CD14-positive monocyte (primary cell): ENCODE results near the gene MAP7. TPM values are rescaled to one million over a fixed set of nuclear protein-coding genes. Genes with fewer than 3 reads are reported as not detected.

Experiments
- DNase-seq, 3 donors: peaks; one replicate each; pipeline ENCODE4 v3.0.0-alpha.2; 2011 to 2022
- H2AFZ ChIP-seq: 2 replicates; pipeline ENCODE4 v1.6.0; 2012; ENCODE audit warnings: mild to moderate bottlenecking, low read depth, low read length, inconsistent platforms; ENCODE audit not compliant: insufficient read depth, poor library complexity, severe bottlenecking
- H3K27ac ChIP-seq, 2 donors: 1 replicate in 1 of 2; 2 replicates in 1 of 2; pipeline ENCODE4 v1.5.1; 2012 to 2013; ENCODE audit warnings: low read length in 2 of 2, control low read depth in 1 of 2, inconsistent platforms in 1 of 2, low read depth in 1 of 2, mild to moderate bottlenecking in 1 of 2
- H3K27me3 ChIP-seq, 2 donors: one replicate each; pipeline versions ENCODE4 v1.6.0 to v1.6.1; 2011 to 2013; ENCODE audit warnings: low read length in 2 of 2; ENCODE audit not compliant: control insufficient read depth in 2 of 2, insufficient read depth in 2 of 2
- H3K36me3 ChIP-seq, 2 donors: replicated peaks in 1 of 2; 1 replicate in 1 of 2; 2 replicates in 1 of 2; pipeline versions ENCODE4 v1.5.1 to v1.6.1; 2012 to 2013; ENCODE audit warnings: low read length in 2 of 2, control low read depth in 1 of 2, inconsistent platforms in 1 of 2, mild to moderate bottlenecking in 1 of 2; ENCODE audit not compliant: insufficient read depth in 2 of 2, control insufficient read depth in 1 of 2
- H3K4me1 ChIP-seq, 2 donors: 1 replicate in 1 of 2; 2 replicates in 1 of 2; pipeline versions ENCODE4 v1.5.1 to v1.6.1; 2012 to 2013; ENCODE audit warnings: low read length in 2 of 2, control low read depth in 1 of 2, inconsistent platforms in 1 of 2, mild to moderate bottlenecking in 1 of 2, moderate library complexity in 1 of 2; ENCODE audit not compliant: insufficient read depth in 2 of 2, control insufficient read depth in 1 of 2
- H3K4me2 ChIP-seq: replicated peaks from 2 replicates; pipeline ENCODE3; 2012; ENCODE audit warnings: low read length, moderate library complexity, mild to moderate bottlenecking; ENCODE audit not compliant: poor library complexity, severe bottlenecking; ENCODE audit errors: extremely low read depth
- H3K4me3 ChIP-seq, 3 experiments: fragments of 200-600 bp in 1 of 3; sonication (generic) in 1 of 3; replicated peaks in 1 of 3; 1 replicate in 2 of 3; 2 replicates in 1 of 3; pipeline ENCODE4 v1.5.1; 2011 to 2013; ENCODE audit warnings: low read length in 3 of 3, mild to moderate bottlenecking in 3 of 3, control low read depth in 2 of 3, low read depth in 2 of 3, inconsistent platforms in 1 of 3, moderate library complexity in 1 of 3
- H3K79me2 ChIP-seq: 2 replicates; pipeline ENCODE4 v1.6.0; 2012; ENCODE audit warnings: mild to moderate bottlenecking, control low read depth, inconsistent platforms, low read length, moderate library complexity; ENCODE audit not compliant: insufficient read depth
- H3K9ac ChIP-seq: 2 replicates; pipeline ENCODE4 v1.6.0; 2017; ENCODE audit warnings: low read length, mild to moderate bottlenecking; ENCODE audit not compliant: insufficient read depth, poor library complexity, severe bottlenecking
- H3K9me3 ChIP-seq, 2 donors: replicated peaks in 1 of 2; 1 replicate in 1 of 2; 2 replicates in 1 of 2; pipeline versions ENCODE4 v1.5.1 to v1.6.1; 2012 to 2013; ENCODE audit warnings: low read length in 2 of 2, control low read depth in 1 of 2; ENCODE audit not compliant: control insufficient read depth in 1 of 2, insufficient read depth in 1 of 2
- H4K20me1 ChIP-seq: 2 replicates; pipeline ENCODE4 v1.6.0; 2012; ENCODE audit warnings: mild to moderate bottlenecking, low read length, control low read depth, moderate library complexity; ENCODE audit not compliant: insufficient read depth
- H3K27ac Mint-ChIP-seq, 7 donors: one replicate each; pipeline ENCODE4 v1.8.0; 2020; ENCODE audit warnings: mild to moderate bottlenecking in 7 of 7, mixed read lengths in 7 of 7, moderate library complexity in 6 of 7, inconsistent platforms in 2 of 7
- H3K27me3 Mint-ChIP-seq, 3 donors: one replicate each; pipeline ENCODE4 v1.8.0; 2021 to 2022; ENCODE audit warnings: low read depth in 3 of 3, mild to moderate bottlenecking in 3 of 3, mixed read lengths in 3 of 3, moderate library complexity in 3 of 3, inconsistent platforms in 1 of 3
- H3K36me3 Mint-ChIP-seq, 2 donors: one replicate each; pipeline ENCODE4 v1.8.0; 2020; ENCODE audit warnings: mixed read lengths in 2 of 2, inconsistent platforms in 1 of 2, mild to moderate bottlenecking in 1 of 2
- H3K4me1 Mint-ChIP-seq: one replicate; pipeline ENCODE4 v1.8.0; 2020; ENCODE audit warnings: mild to moderate bottlenecking, mixed read lengths
- H3K4me3 Mint-ChIP-seq, 2 donors: one replicate each; pipeline ENCODE4 v1.8.0; 2020; ENCODE audit warnings: mild to moderate bottlenecking in 2 of 2, mixed read lengths in 2 of 2, moderate library complexity in 1 of 2
- H3K9me3 Mint-ChIP-seq, 7 donors: one replicate each; pipeline ENCODE4 v1.8.0; 2020 to 2022; ENCODE audit warnings: mixed read lengths in 7 of 7, mild to moderate bottlenecking in 6 of 7, moderate library complexity in 6 of 7, inconsistent platforms in 2 of 7
- WGBS: methylation state at CpG from one replicate; pipeline ENCODE4 v1.1.5; 2013; ENCODE audit warnings: missing lambda C conversion rate; ENCODE audit not compliant: insufficient coverage; 5-methylcytosine and 5-hydroxymethylcytosine counted together
- intact Hi-C, 2 donors: fragments of 100-400 bp; cut with micrococcal nuclease; formaldehyde crosslinking; loops; one replicate each; pipeline versions ENCODE4 v1.15.0 to v1.15.1; 2023
- polyA plus RNA-seq, 3 donors: library from polyadenylated mRNA; depleted of rRNA in 1 of 3; unstranded in 2 of 3; stranded (reverse) in 1 of 3; fragments of 300-500 nt in 2 of 3; fragments of >200 nt in 1 of 3; fragmentation: Illumina TruSeq in 2 of 3; gene quantifications; 1 replicate in 2 of 3; 2 replicates in 1 of 3; pipeline ENCODE4 v1.2.3, GENCODE V29; 2012 to 2021
- TF ChIP-seq, protein P1 (sequence below): fragments of 200-600 bp; IDR thresholded peaks from one replicate; pipeline ENCODE4 v1.8.0; 2022; ENCODE audit warnings: antibody characterized with exemption, mild to moderate bottlenecking

MAP7 gene
- polyA plus RNA-seq, 3 donors: 0.67 to 1.6 (median 1.2) TPM

DNA sequence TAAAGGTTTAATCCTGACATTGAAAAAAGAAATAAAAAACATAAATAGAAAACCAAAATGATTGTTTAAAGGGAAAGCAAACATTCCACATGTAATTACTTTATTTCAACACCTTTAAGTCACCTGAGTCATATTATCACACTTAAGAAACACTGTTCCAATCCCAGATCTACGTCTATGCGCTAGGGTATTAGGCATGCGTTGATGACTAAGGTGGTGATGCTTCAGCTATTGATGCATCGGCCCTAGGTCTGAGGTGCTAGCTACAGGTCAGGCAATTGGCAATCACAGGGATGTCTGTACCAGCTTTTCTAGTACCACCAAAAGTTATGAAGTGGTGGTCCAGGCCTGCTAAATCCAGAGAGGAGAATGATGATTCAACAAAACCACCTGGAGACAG, 162.9 kb downstream of the MAP7 start:
- Histone ChIP-seq H3K36me3 (no peaks in the 10 kb centered on the region), H3K27ac (no peak overlapping the region), H3K4me2 (no peak overlapping the region), H3K79me2 (no peaks in the 10 kb centered on the region), H4K20me1 (no peaks in the 10 kb centered on the region), H3K9me3 (no peaks in the 10 kb centered on the region), H3K9ac (no peak overlapping the region), H3K27me3 (no peaks in the 10 kb centered on the region), H3K4me1 (no peaks in the 10 kb centered on the region), H2AFZ (no peak overlapping the region), H3K4me3 (no peak overlapping the region)
- Mint-ChIP-seq H3K36me3 (no peaks in the 10 kb centered on the region), H3K27ac (no peak overlapping the region), H3K27me3 (no peaks in the 10 kb centered on the region), H3K9me3 (no peaks in the 10 kb centered on the region), H3K4me3 (no peak overlapping the region), H3K4me1 (peaks cover 4% of the 10 kb centered on the region)
- DNase-seq: no peak
- TF ChIP-seq, protein P1, sequence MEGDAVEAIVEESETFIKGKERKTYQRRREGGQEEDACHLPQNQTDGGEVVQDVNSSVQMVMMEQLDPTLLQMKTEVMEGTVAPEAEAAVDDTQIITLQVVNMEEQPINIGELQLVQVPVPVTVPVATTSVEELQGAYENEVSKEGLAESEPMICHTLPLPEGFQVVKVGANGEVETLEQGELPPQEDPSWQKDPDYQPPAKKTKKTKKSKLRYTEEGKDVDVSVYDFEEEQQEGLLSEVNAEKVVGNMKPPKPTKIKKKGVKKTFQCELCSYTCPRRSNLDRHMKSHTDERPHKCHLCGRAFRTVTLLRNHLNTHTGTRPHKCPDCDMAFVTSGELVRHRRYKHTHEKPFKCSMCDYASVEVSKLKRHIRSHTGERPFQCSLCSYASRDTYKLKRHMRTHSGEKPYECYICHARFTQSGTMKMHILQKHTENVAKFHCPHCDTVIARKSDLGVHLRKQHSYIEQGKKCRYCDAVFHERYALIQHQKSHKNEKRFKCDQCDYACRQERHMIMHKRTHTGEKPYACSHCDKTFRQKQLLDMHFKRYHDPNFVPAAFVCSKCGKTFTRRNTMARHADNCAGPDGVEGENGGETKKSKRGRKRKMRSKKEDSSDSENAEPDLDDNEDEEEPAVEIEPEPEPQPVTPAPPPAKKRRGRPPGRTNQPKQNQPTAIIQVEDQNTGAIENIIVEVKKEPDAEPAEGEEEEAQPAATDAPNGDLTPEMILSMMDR: no peak
- intact Hi-C loops: no loop called here
- WGBS: no CpG with 5 or more reads among the region's 4 CpGs

DNA sequence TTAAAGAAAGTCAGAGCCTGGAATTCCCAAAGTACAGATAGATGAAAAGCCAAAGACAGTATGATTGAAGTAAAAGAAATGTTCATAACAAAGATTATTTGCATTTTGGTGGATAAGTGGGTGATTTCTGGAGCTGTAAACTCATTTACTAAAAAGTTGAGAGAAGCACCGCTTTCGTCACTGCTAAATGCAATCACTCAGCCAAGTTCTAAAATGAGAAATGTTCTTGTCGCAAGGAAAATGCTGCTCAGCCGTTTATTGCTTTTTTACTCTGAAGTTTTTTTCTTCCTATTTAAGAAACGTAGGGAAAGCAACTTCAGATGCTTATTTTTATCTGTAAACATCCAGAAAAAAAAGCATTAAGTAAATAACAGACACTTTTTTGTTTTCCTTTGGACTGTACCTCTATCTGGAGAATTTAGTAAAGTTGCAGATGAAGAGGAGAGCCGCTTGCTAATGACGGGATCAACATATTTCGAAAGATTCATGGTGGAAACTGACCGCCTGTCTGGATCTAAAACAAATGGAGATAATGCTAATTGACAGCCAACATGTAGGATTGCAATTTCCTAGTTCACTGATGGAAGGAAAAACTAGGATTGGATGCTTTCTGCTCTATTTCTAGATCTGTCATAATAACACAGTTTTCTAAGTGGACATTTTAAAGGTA, 166.8 kb downstream of the MAP7 start:
- Histone ChIP-seq H2AFZ (no peak overlapping the region), H3K4me3 (no peak overlapping the region), H4K20me1 (no peaks in the 10 kb centered on the region), H3K9me3 (no peaks in the 10 kb centered on the region), H3K9ac (no peak overlapping the region), H3K79me2 (no peaks in the 10 kb centered on the region), H3K27me3 (no peaks in the 10 kb centered on the region), H3K4me1 (no peaks in the 10 kb centered on the region), H3K36me3 (no peaks in the 10 kb centered on the region), H3K4me2 (no peak overlapping the region), H3K27ac (no peak overlapping the region)
- WGBS: no CpG with 5 or more reads among the region's 9 CpGs
- DNase-seq: no peak
- Mint-ChIP-seq H3K4me1 (peaks cover 6% of the 10 kb centered on the region), H3K36me3 (no peaks in the 10 kb centered on the region), H3K9me3 (no peaks in the 10 kb centered on the region), H3K27me3 (peaks cover 0 to 2% (median 1%) of the 10 kb centered on the region in 3 donors), H3K4me3 (no peak overlapping the region), H3K27ac (no peak overlapping the region)
- TF ChIP-seq, protein P1: no peak
- intact Hi-C loops: no loop called here
